SH-SY5Y (cell line): ENCODE measurements around the gene SLC25A10.

Source experiments
- GATA2 ChIP-seq: IDR thresholded peaks from 2 replicates; pipeline ENCODE4 v1.6.1; 2011; ENCODE audit warnings: mild to moderate bottlenecking, low read depth, low read length
- GATA3 ChIP-seq: IDR thresholded peaks from 2 replicates; pipeline ENCODE4 v1.6.1; 2011; ENCODE audit warnings: low read depth, mild to moderate bottlenecking, low read length, moderate library complexity

GRCh38 chr17:81717049-81717765 lies 5.1 kb downstream of the SLC25A10 start:
- TF ChIP-seq GATA2 (no peak), GATA3 (no peak)
